ENCODE data around the gene RAD51B. TPM values are rescaled to one million over a fixed set of nuclear protein-coding genes. Genes with fewer than 3 reads are reported as not detected.

Gene RAD51B
- total and polyA plus RNA-seq, 2 of the 13 experiments (the other 11 are each of a cell fraction or from before 2014, with no cell fraction given), result 7.0 to 9.5 TPM

GRCh38 chr14:68463705-68464374 lies 644.3 kb downstream of the RAD51B start (continued):
- TF ChIP-seq CHD4 (IDR thresholded peaks at IDR 0.05; ENCODE audit: borderline replicate concordance, low read length) (peak; percentile 40; the same call in 1 of the 2 replicates), KLF16 (CRISPR knock-in tag; IDR thresholded peaks at IDR 0.05) (0 out of 4 replicates have a peak, but pooled peaks of 1 of the 2 experiments have one; percentile 29), ZNF549 (CRISPR knock-in tag; IDR thresholded peaks at IDR 0.05) (no peak), ZNF609 (CRISPR knock-in tag; IDR thresholded peaks at IDR 0.05; ENCODE audit: borderline replicate concordance) (peak; percentile 71; the same call in 1 of the 2 replicates), ZKSCAN5 (CRISPR knock-in tag; IDR thresholded peaks at IDR 0.05) (peak; percentile 69; the same call in 1 of the 2 replicates), SMC3 (IDR thresholded peaks at IDR 0.05; ENCODE audit: low read length) (0 out of 2 replicates have a peak, but pooled peaks have one; percentile 18), FOXP4 (CRISPR knock-in tag; IDR thresholded peaks at IDR 0.05) (peak; percentile 69), RNF219 (CRISPR knock-in tag; IDR thresholded peaks at IDR 0.05) (no peak), HIC2 (CRISPR knock-in tag; IDR thresholded peaks at IDR 0.05; ENCODE audit: low read depth) (no peak), NR2F6 (IDR thresholded peaks at IDR 0.05) (peak; percentile 32; the same call in 1 of the 2 replicates), NR2F6 (CRISPR knock-in tag; IDR thresholded peaks at IDR 0.05) (peak; percentile 20; the same call in 1 of the 2 replicates), ZMYM3 (CRISPR knock-in tag; IDR thresholded peaks at IDR 0.05) (peak; percentile 99), ATF4 (CRISPR knock-in tag; IDR thresholded peaks at IDR 0.05) (peak in 1 of 2 experiments; percentile 97; a peak in 2 of 4 replicates), ZNF800 (CRISPR knock-in tag; IDR thresholded peaks at IDR 0.05) (no peak)

Measured in HepG2 (cell line).